Hepatic stellate cell (primary cell): ENCODE data around the gene PSMD8.
"Not testable (repeated sequence)": the region's sequence is repeated elsewhere in the genome, so short reads cannot be mapped to it uniquely, and the experiment has no call there.

Source experiments
- DNase-seq: peaks from one replicate; pipeline ENCODE4 v3.0.0; 2011; ENCODE audit warnings: low spot score

The PSMD8 gene

GRCh38 chr19:38411041-38411712 lies 36.8 kb downstream of the PSMD8 start:
- DNase-seq: no peak

GRCh38 chr19:38411898-38412297 lies 37.5 kb downstream of the PSMD8 start:
- not testable (repeated sequence) for DNase-seq

GRCh38 chr19:38412491-38412890 lies 38.1 kb downstream of the PSMD8 start:
- DNase-seq: no peak

GRCh38 chr19:38412961-38413360 lies 38.6 kb downstream of the PSMD8 start:
- DNase-seq: no peak

GRCh38 chr19:38413416-38413815 lies 39.0 kb downstream of the PSMD8 start:
- no peak for DNase-seq

- DNase-seq: no peak
Observed at GRCh38 chr19:38417146-38417543, 42.8 kb downstream of the PSMD8 start.

GRCh38 chr19:38417544-38418506 lies 43.5 kb downstream of the PSMD8 start:
- no peak for DNase-seq

- DNase-seq: no peak
Observed at GRCh38 chr19:38420935-38421334, 46.6 kb downstream of the PSMD8 start.

- DNase-seq: no peak
Observed at GRCh38 chr19:38421856-38422255, 47.5 kb downstream of the PSMD8 start.

GRCh38 chr19:38422438-38422837 lies 48.1 kb downstream of the PSMD8 start:
- DNase-seq: no peak

GRCh38 chr19:38424272-38424671 lies 49.9 kb downstream of the PSMD8 start:
- no peak for DNase-seq

- no peak for DNase-seq
Observed at GRCh38 chr19:38425222-38425809, 50.9 kb downstream of the PSMD8 start.

GRCh38 chr19:38425810-38426466 lies 51.6 kb downstream of the PSMD8 start, which contains the start of gene RASGRP4:
Gene RASGRP4, minus strand, starts transcription at chr19:38426219. Its CDS starts 128 bp downstream, at chr19:38426091.
- no peak for DNase-seq

- not testable (repeated sequence) for DNase-seq
Observed at GRCh38 chr19:38427035-38427677, 52.8 kb downstream of the PSMD8 start.

GRCh38 chr19:38429055-38429810 lies 54.9 kb downstream of the PSMD8 start:
- DNase-seq: no peak

- no peak for DNase-seq
Observed at GRCh38 chr19:38429811-38430156, 55.4 kb downstream of the PSMD8 start.

- no peak for DNase-seq
Observed at GRCh38 chr19:38430931-38431330, 56.6 kb downstream of the PSMD8 start.

- DNase-seq: peak; percentile 71
Observed at GRCh38 chr19:38433268-38433733, 58.9 kb downstream of the PSMD8 start, which contains the start of gene RYR1. Gene RYR1, plus strand, starts transcription at chr19:38433691. Its CDS starts 139 bp downstream, at chr19:38433830.
